Liver (tissue), 9 donors: ENCODE results near the gene AVEN. TPM values are rescaled to one million over a fixed set of nuclear protein-coding genes. Genes with fewer than 3 reads are reported as not detected.

Experiments used
- DNase-seq: peaks from one replicate; pipeline ENCODE4 v3.0.0-alpha.2; 2017; ENCODE audit warnings: low spot score
- H3K27ac ChIP-seq, 2 donors: one replicate each; pipeline ENCODE4 v1.7.0; 2013; ENCODE audit warnings: inconsistent platforms in 2 of 2, low read length in 2 of 2, control low read depth in 1 of 2, low read depth in 1 of 2, mild to moderate bottlenecking in 1 of 2
- H3K27me3 ChIP-seq, 4 donors: one replicate each; pipeline versions ENCODE4 v1.6.1 to v1.7.0; 2013; ENCODE audit warnings: low read length in 3 of 4, inconsistent platforms in 1 of 4, mild to moderate bottlenecking in 1 of 4, moderate library complexity in 1 of 4; ENCODE audit not compliant: control insufficient read depth in 4 of 4, insufficient read depth in 4 of 4
- H3K36me3 ChIP-seq, 4 donors: one replicate each; pipeline versions ENCODE4 v1.6.1 to v1.7.0; 2013; ENCODE audit warnings: low read length in 3 of 4, mild to moderate bottlenecking in 3 of 4, low read depth in 1 of 4, moderate library complexity in 1 of 4; ENCODE audit not compliant: control insufficient read depth in 4 of 4, insufficient read depth in 3 of 4
- H3K4me1 ChIP-seq, 4 donors: one replicate each; pipeline versions ENCODE4 v1.6.1 to v1.7.0; 2013; ENCODE audit warnings: low read length in 3 of 4, mild to moderate bottlenecking in 3 of 4, moderate library complexity in 1 of 4; ENCODE audit not compliant: control insufficient read depth in 4 of 4, insufficient read depth in 4 of 4
- H3K4me3 ChIP-seq, 3 donors: one replicate each; pipeline versions ENCODE4 v1.6.1 to v1.7.0; 2013; ENCODE audit warnings: low read length in 3 of 3, control low read depth in 1 of 3, low read depth in 1 of 3, mild to moderate bottlenecking in 1 of 3
- H3K9ac ChIP-seq, 2 donors: one replicate each; pipeline ENCODE4 v1.7.0; 2013; ENCODE audit warnings: low read length in 2 of 2, mild to moderate bottlenecking in 2 of 2, moderate library complexity in 2 of 2, control low read depth in 1 of 2, low read depth in 1 of 2
- H3K9me3 ChIP-seq, 4 donors: one replicate each; pipeline versions ENCODE4 v1.6.1 to v1.7.0; 2013; ENCODE audit warnings: low read length in 3 of 4; ENCODE audit not compliant: control insufficient read depth in 4 of 4
- EGR1 ChIP-seq, 2 donors: IDR thresholded peaks; 2 replicates each; pipeline ENCODE4 v1.6.1; 2016 to 2018; ENCODE audit warnings: antibody characterized with exemption in 2 of 2, low read depth in 2 of 2
- FOXA1 ChIP-seq: IDR thresholded peaks from 2 replicates; pipeline ENCODE4 v1.6.1; 2016; ENCODE audit warnings: antibody characterized with exemption
- FOXA2 ChIP-seq: IDR thresholded peaks from 2 replicates; pipeline ENCODE4 v1.6.1; 2016; ENCODE audit warnings: antibody characterized with exemption
- GABPA ChIP-seq, 2 donors: IDR thresholded peaks in 1 of 2; conservative IDR thresholded peaks in 1 of 2; 2 replicates each; pipeline ENCODE4 v1.6.1; 2016; ENCODE audit warnings: antibody characterized with exemption in 2 of 2, mild to moderate bottlenecking in 1 of 2, moderate library complexity in 1 of 2
- HNF4A ChIP-seq, 2 donors: conservative IDR thresholded peaks; 2 replicates each; pipeline ENCODE4 v1.6.1; 2016; ENCODE audit warnings: antibody characterized with exemption in 2 of 2, mild to moderate bottlenecking in 2 of 2
- HNF4G ChIP-seq: IDR thresholded peaks from 2 replicates; pipeline ENCODE4 v1.6.1; 2016; ENCODE audit warnings: antibody characterized with exemption
- JUND ChIP-seq, 2 donors: IDR thresholded peaks; 2 replicates each; pipeline ENCODE4 v1.6.1; 2016; ENCODE audit warnings: antibody characterized with exemption in 2 of 2
- NR2F2 ChIP-seq: IDR thresholded peaks from 2 replicates; pipeline ENCODE4 v1.6.1; 2016; ENCODE audit warnings: antibody characterized with exemption
- RAD21 ChIP-seq, 2 donors: IDR thresholded peaks; 2 replicates each; pipeline ENCODE4 v1.6.1; 2016; ENCODE audit warnings: antibody characterized with exemption in 2 of 2, mild to moderate bottlenecking in 2 of 2
- RXRA ChIP-seq, 2 donors: IDR thresholded peaks; 2 replicates each; pipeline ENCODE4 v1.6.1; 2017 to 2018; ENCODE audit warnings: antibody characterized with exemption in 2 of 2, mild to moderate bottlenecking in 1 of 2
- SP1 ChIP-seq: IDR thresholded peaks from 2 replicates; pipeline ENCODE4 v1.6.1; 2018; ENCODE audit warnings: antibody characterized with exemption, mild to moderate bottlenecking
- TAF1 ChIP-seq: conservative IDR thresholded peaks from 2 replicates; pipeline ENCODE4 v1.6.1; 2016; ENCODE audit warnings: antibody characterized with exemption, mild to moderate bottlenecking
- YY1 ChIP-seq: IDR thresholded peaks from 2 replicates; pipeline ENCODE4 v1.6.1; 2016; ENCODE audit warnings: antibody characterized with exemption, mild to moderate bottlenecking
- WGBS: extraction: QIAGEN DNeasy Blood & Tissue Kit; methylation state at CpG from one replicate; pipeline ENCODE4 v1.1.7; 2013; 5-methylcytosine and 5-hydroxymethylcytosine counted together
- polyA plus RNA-seq, 2 donors: library from polyadenylated mRNA; stranded (reverse) in 1 of 2; unstranded in 1 of 2; fragments of 200-250 nt in 1 of 2; fragments of >200 nt in 1 of 2; fragmentation: Nextera tagmentation in 1 of 2; extraction: Ambion mirVana in 1 of 2; gene quantifications; one replicate each; pipeline versions ENCODE4 v1.2.1 to v1.2.3, GENCODE V29; 2013 to 2015
- total RNA-seq, 2 donors: library from RNA; depleted of rRNA; stranded (reverse); fragments of >200 nt; gene quantifications; one replicate each; pipeline ENCODE4 v1.2.3, GENCODE V29; 2014
- TF ChIP-seq, protein P1 (sequence below): IDR thresholded peaks from 2 replicates; pipeline ENCODE4 v1.6.1; 2016; ENCODE audit warnings: antibody characterized with exemption
- TF ChIP-seq, protein P2 (sequence below): IDR thresholded peaks from 2 replicates; pipeline ENCODE4 v1.6.1; 2016; ENCODE audit warnings: antibody characterized with exemption, mild to moderate bottlenecking
- TF ChIP-seq, protein P3 (sequence below): fragments of 150-350 bp; IDR thresholded peaks from 2 replicates; pipeline ENCODE4 v1.5.1; 2017; ENCODE audit warnings: improper control_type of control experiment, low read depth, low read length; ENCODE audit not compliant: missing input control
- TF ChIP-seq, protein P4 (sequence below): IDR thresholded peaks from 2 replicates; pipeline ENCODE4 v1.6.1; 2016; ENCODE audit warnings: antibody characterized with exemption
- TF ChIP-seq, protein P5 (sequence below): IDR thresholded peaks from 2 replicates; pipeline ENCODE4 v1.6.1; 2016; ENCODE audit warnings: antibody characterized with exemption
- donor health status: healthy.
- donor health status: healthy.
- donor health status: healthy.
- donor health status: healthy.
- donor health status: healthy.

AVEN gene
- total and polyA plus RNA-seq, 4 donors: 5.3 to 12.4 (median 7.0) TPM

DNA sequence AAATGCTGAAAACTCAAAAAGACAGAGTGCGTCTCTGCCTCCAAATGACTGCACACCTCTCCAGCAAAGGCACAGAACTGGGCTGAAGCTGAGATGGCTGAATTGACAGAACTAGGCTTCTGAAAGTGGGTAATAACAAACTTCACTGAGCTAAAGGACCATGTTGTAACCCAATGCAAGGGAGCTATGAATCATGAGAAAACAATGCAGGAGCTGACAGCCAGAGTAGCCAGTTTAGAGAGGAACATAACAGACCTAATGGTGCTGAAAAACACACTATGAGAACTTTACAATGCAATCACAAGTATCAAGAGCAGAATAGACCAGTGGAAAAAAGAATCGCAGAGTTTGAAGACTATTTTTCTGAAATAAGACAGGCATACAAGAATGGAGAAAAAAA lies 10.1 kb upstream of the AVEN start:
- H3K27ac ChIP-seq: no peak overlapping the region
- no peaks in the 10 kb centered on the region for H3K4me1 ChIP-seq
- 99% methylated on average over 2 of the region's 2 CpGs for WGBS
- DNase-seq: no peak
- no peaks in the 10 kb centered on the region for H3K36me3 ChIP-seq
- no peaks in the 10 kb centered on the region for H3K27me3 ChIP-seq
- H3K9me3 ChIP-seq: no peaks in the 10 kb centered on the region
- H3K9ac ChIP-seq: no peak overlapping the region
- TF ChIP-seq NR2F2: no peak
- TF ChIP-seq, protein P1, sequence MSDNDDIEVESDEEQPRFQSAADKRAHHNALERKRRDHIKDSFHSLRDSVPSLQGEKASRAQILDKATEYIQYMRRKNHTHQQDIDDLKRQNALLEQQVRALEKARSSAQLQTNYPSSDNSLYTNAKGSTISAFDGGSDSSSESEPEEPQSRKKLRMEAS: no peak
- no peak for TF ChIP-seq EGR1 (IDR thresholded peaks at IDR 0.05; ENCODE audit: low read depth in 2 of 2)
- TF ChIP-seq, protein P2, sequence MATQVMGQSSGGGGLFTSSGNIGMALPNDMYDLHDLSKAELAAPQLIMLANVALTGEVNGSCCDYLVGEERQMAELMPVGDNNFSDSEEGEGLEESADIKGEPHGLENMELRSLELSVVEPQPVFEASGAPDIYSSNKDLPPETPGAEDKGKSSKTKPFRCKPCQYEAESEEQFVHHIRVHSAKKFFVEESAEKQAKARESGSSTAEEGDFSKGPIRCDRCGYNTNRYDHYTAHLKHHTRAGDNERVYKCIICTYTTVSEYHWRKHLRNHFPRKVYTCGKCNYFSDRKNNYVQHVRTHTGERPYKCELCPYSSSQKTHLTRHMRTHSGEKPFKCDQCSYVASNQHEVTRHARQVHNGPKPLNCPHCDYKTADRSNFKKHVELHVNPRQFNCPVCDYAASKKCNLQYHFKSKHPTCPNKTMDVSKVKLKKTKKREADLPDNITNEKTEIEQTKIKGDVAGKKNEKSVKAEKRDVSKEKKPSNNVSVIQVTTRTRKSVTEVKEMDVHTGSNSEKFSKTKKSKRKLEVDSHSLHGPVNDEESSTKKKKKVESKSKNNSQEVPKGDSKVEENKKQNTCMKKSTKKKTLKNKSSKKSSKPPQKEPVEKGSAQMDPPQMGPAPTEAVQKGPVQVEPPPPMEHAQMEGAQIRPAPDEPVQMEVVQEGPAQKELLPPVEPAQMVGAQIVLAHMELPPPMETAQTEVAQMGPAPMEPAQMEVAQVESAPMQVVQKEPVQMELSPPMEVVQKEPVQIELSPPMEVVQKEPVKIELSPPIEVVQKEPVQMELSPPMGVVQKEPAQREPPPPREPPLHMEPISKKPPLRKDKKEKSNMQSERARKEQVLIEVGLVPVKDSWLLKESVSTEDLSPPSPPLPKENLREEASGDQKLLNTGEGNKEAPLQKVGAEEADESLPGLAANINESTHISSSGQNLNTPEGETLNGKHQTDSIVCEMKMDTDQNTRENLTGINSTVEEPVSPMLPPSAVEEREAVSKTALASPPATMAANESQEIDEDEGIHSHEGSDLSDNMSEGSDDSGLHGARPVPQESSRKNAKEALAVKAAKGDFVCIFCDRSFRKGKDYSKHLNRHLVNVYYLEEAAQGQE: no peak
- no peak for TF ChIP-seq RAD21 (IDR thresholded peaks at IDR 0.05)
- no peak overlapping the region for H3K4me3 ChIP-seq

DNA sequence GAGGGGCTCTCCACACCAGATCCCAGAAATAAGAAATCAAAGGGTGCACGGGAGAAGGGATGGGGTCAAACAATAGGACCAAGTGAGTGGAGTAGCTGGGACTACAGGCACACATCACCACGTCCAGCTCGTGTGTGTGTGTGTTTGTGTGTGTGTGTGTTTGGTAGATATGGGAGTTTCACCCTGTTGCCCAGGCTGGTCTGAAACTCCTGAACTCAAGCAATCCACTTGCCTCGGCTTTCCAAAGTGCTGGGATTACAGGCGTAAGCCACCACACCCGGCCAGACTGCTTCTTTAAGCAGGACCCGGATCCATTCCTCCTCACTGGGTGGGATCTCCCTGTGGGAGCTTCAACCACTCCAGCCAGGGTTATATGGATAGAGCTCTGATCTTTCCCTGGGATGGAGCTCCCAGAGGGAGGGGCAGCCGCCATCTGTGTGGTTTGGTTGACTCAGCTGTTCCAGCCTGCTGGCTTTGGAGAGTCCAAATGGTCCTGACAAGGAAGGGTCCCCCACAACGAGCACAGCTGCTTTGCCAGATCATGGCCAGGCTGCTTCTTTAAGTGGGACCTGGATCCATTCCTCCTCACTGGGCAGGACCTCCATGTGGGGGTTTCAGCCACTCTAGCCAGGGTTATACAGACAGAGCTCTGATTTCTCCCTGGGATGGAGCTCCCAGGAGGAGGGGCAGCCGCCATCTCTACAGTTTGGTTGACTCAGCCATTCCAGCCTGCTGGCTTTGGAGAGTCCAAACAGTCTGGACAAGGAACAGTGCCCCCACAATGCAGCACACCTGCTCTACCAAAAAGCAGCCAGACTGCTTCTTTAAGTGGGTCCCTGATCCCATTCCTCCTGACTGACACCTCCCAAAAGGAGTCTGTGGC lies 9.1 kb upstream of the AVEN start:
- WGBS: 91% methylated on average over 10 of the region's 10 CpGs
- Histone ChIP-seq H3K4me1 (no peaks in the 10 kb centered on the region), H3K9me3 (no peaks in the 10 kb centered on the region), H3K4me3 (no peak overlapping the region), H3K27ac (no peak overlapping the region), H3K27me3 (no peaks in the 10 kb centered on the region), H3K36me3 (no peaks in the 10 kb centered on the region), H3K9ac (no peak overlapping the region)
- TF ChIP-seq EGR1 (IDR thresholded peaks at IDR 0.05; ENCODE audit: low read depth in 2 of 2) (no peak), GABPA (IDR thresholded peaks at IDR 0.05 in 1 of 2, conservative IDR thresholded peaks at IDR 0.05 in 1 of 2) (no peak), TAF1 (no peak), HNF4A (conservative IDR thresholded peaks at IDR 0.05) (no peak), RAD21 (IDR thresholded peaks at IDR 0.05) (no peak), RXRA (IDR thresholded peaks at IDR 0.05) (no peak), YY1 (no peak), HNF4G (no peak), FOXA2 (no peak), FOXA1 (no peak), JUND (IDR thresholded peaks at IDR 0.05) (no peak), NR2F2 (no peak), SP1 (no peak)
- TF ChIP-seq, protein P2: no peak
- TF ChIP-seq, protein P3, sequence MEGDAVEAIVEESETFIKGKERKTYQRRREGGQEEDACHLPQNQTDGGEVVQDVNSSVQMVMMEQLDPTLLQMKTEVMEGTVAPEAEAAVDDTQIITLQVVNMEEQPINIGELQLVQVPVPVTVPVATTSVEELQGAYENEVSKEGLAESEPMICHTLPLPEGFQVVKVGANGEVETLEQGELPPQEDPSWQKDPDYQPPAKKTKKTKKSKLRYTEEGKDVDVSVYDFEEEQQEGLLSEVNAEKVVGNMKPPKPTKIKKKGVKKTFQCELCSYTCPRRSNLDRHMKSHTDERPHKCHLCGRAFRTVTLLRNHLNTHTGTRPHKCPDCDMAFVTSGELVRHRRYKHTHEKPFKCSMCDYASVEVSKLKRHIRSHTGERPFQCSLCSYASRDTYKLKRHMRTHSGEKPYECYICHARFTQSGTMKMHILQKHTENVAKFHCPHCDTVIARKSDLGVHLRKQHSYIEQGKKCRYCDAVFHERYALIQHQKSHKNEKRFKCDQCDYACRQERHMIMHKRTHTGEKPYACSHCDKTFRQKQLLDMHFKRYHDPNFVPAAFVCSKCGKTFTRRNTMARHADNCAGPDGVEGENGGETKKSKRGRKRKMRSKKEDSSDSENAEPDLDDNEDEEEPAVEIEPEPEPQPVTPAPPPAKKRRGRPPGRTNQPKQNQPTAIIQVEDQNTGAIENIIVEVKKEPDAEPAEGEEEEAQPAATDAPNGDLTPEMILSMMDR: no peak
- TF ChIP-seq, protein P4, sequence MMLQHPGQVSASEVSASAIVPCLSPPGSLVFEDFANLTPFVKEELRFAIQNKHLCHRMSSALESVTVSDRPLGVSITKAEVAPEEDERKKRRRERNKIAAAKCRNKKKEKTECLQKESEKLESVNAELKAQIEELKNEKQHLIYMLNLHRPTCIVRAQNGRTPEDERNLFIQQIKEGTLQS: no peak
- TF ChIP-seq, protein P5, sequence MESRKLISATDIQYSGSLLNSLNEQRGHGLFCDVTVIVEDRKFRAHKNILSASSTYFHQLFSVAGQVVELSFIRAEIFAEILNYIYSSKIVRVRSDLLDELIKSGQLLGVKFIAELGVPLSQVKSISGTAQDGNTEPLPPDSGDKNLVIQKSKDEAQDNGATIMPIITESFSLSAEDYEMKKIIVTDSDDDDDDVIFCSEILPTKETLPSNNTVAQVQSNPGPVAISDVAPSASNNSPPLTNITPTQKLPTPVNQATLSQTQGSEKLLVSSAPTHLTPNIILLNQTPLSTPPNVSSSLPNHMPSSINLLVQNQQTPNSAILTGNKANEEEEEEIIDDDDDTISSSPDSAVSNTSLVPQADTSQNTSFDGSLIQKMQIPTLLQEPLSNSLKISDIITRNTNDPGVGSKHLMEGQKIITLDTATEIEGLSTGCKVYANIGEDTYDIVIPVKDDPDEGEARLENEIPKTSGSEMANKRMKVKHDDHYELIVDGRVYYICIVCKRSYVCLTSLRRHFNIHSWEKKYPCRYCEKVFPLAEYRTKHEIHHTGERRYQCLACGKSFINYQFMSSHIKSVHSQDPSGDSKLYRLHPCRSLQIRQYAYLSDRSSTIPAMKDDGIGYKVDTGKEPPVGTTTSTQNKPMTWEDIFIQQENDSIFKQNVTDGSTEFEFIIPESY: no peak
- TF ChIP-seq, protein P1: no peak
- no peak for DNase-seq
